OCI-LY7 (cell line): ENCODE results near the gene RHBDD1. TPM values are rescaled to one million over a fixed set of nuclear protein-coding genes. Genes with fewer than 3 reads are reported as not detected.

ENCODE experiments used
- BruUV-seq: library from RNA; stranded (reverse); fragments of 400-500 nt; replicated peaks from 2 replicates; lab custom pipeline; 2021; lab: Mats Ljungman, UMichigan
- CTCF ChIA-PET: fragments of 300-600 bp; sonication (Branson Sonifier 250); formaldehyde crosslinking; loops from one replicate; lab custom pipeline; 2022; ENCODE audit warnings: antibody characterized with exemption; ENCODE audit not compliant: unreplicated experiment; lab: Charles Lee
- POLR2A ChIA-PET: fragments of 300-600 bp; sonication (Branson Sonifier 250); formaldehyde crosslinking; loops from one replicate; lab custom pipeline; 2022; ENCODE audit warnings: antibody characterized with exemption; lab: Charles Lee
- DNase-seq: peaks from one replicate; pipeline ENCODE4 v3.0.0-alpha.2; 2015; ENCODE audit warnings: low spot score
- H2AFZ ChIP-seq: fragments of 200-600 bp; sonication (generic), shearing (Covaris generic); 2 replicates; pipeline ENCODE4 v1.6.1; 2014; ENCODE audit warnings: mild to moderate bottlenecking, antibody characterized with exemption, low read length, moderate library complexity
- H3K27ac ChIP-seq: fragments of 200-600 bp; sonication (generic); 2 replicates; pipeline ENCODE4 v1.5.1; 2014; ENCODE audit warnings: mixed run types, low read depth, mild to moderate bottlenecking, moderate library complexity, low read length, inconsistent platforms; ENCODE audit not compliant: poor library complexity, severe bottlenecking
- H3K36me3 ChIP-seq: fragments of 200-600 bp; sonication (generic); 2 replicates; pipeline ENCODE4 v1.6.1; 2014; ENCODE audit warnings: mild to moderate bottlenecking, antibody characterized with exemption, low read length, moderate library complexity, mixed read lengths; ENCODE audit not compliant: insufficient read depth
- H3K4me1 ChIP-seq: fragments of 200-600 bp; sonication (generic); 2 replicates; pipeline ENCODE4 v1.5.1; 2014; ENCODE audit warnings: mild to moderate bottlenecking, low read length; ENCODE audit not compliant: insufficient read depth, poor library complexity, severe bottlenecking
- H3K4me2 ChIP-seq: fragments of 200-600 bp; sonication (generic); 2 replicates; pipeline ENCODE4 v1.6.1; 2014; ENCODE audit warnings: mild to moderate bottlenecking, low read length
- H3K4me3 ChIP-seq: fragments of 200-600 bp; sonication (generic); 2 replicates; pipeline ENCODE4 v1.5.1; 2014; ENCODE audit warnings: mild to moderate bottlenecking, low read depth, low read length; ENCODE audit not compliant: poor library complexity, severe bottlenecking
- H3K79me2 ChIP-seq: fragments of 200-600 bp; sonication (generic); 2 replicates; pipeline ENCODE4 v1.6.1; 2016; ENCODE audit warnings: low read depth, mild to moderate bottlenecking, low read length, moderate library complexity, mixed read lengths; ENCODE audit not compliant: insufficient read depth
- H3K9me2 ChIP-seq: fragments of 200-600 bp; sonication (generic); 2 replicates; pipeline ENCODE4 v1.6.1; 2016; ENCODE audit warnings: mild to moderate bottlenecking, low read length, mixed read lengths; ENCODE audit not compliant: insufficient read depth
- H3K9me3 ChIP-seq: fragments of 200-600 bp; sonication (generic); 2 replicates; pipeline ENCODE4 v1.6.1; 2014; ENCODE audit warnings: mild to moderate bottlenecking, mixed run types, low read length, mixed read lengths
- H4K20me1 ChIP-seq: fragments of 200-600 bp; sonication (generic); 2 replicates; pipeline ENCODE4 v1.6.1; 2014; ENCODE audit warnings: mild to moderate bottlenecking, antibody characterized with exemption, low read length, moderate library complexity, mixed read lengths; ENCODE audit not compliant: insufficient read depth
- CTCF ChIP-seq: fragments of 200-600 bp; sonication (generic); conservative IDR thresholded peaks from 2 replicates; pipeline ENCODE4 v1.5.1; 2014; ENCODE audit warnings: mild to moderate bottlenecking, antibody characterized with exemption, low read length, moderate library complexity, mixed read lengths
- EZH2phosphoT487 ChIP-seq: fragments of 200-600 bp; sonication (generic); IDR thresholded peaks from 2 replicates; pipeline ENCODE4 v1.6.1; 2018; ENCODE audit warnings: low read depth, borderline replicate concordance, mild to moderate bottlenecking, mixed run types, antibody characterized with exemption, low read length, moderate library complexity, mixed read lengths
- intact Hi-C: fragments of 100-400 bp; cut with micrococcal nuclease; formaldehyde crosslinking; loops from one replicate; pipeline ENCODE4 v1.10.0; 2022; ENCODE audit not compliant: unreplicated experiment
- total RNA-seq, 2 experiments: library from RNA; depleted of rRNA in 1 of 2; stranded (reverse); fragments of >200 nt in 1 of 2; shearing (Covaris generic) in 1 of 2; gene quantifications; 2 replicates each; pipeline ENCODE4 v1.2.3, GENCODE V29; 2014 to 2022

RHBDD1 gene
- total RNA-seq, 2 experiments from 2014 or later: 40.8 to 80.3 TPM

DNA sequence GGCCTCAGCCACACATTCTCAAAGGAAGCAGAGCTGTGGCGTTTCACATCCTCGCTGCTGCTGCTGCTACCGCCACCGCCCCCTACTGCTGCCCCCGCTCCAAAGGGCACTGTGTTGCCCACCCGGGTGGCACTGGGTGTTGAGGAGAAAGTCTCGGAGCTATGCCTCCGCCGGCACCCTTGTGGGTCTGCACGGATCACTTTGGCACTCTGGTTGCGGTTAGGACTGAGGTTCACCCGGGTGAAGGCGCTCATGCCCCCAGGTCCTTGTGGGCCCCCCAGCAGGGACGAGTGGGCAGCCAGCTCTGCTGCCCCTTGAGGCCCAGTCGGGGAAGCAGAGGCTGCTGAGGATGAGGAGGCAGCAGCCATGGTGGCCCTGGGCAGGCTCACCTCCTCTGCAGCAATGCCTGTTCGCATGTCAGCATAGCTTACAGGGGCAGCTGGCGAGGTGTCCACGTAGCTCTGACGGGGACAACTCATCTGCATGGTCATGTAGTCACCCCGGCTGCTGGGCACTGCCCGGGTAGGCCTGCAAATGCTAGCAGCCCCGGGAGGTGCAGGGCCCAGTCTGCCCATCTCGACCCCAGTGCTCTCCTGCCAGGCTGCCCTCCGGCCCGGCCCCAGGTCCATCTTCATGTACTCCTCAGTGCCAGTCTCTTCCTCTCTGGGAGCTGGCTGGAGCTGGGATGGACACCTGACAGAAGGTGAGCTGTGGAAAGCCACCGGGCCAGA, 40.4 kb upstream of the RHBDD1 start:
- DNase-seq: no peak
- Histone ChIP-seq H3K27ac (no peak overlapping the region), H3K4me2 (peak overlapping the region; percentile 95), H4K20me1 (peaks cover 5% of the 10 kb centered on the region), H3K4me3 (peak overlapping the region; percentile 73), H3K4me1 (peaks cover 53% of the 10 kb centered on the region), H3K9me2 (no peaks in the 10 kb centered on the region), H3K79me2 (peaks cover 73% of the 10 kb centered on the region), H3K9me3 (no peaks in the 10 kb centered on the region), H2AFZ (no peak overlapping the region), H3K36me3 (peaks cover 49% of the 10 kb centered on the region)
- ChIA-PET CTCF (interaction anchor here (0.5 kb wide), 1 partner anchor 45 kb away, joined by 3 read pairs; no protein-coding TSS in a partner anchor), POLR2A (interaction anchor here (0.7 to 10.5 kb wide), 6 partner anchors 8 to 197 kb away, joined by 3 to 122 read pairs (median 4); no protein-coding TSS in a partner anchor)
- intact Hi-C loops: loop anchor here (5.0 to 10.0 kb wide), 3 partner anchors 103 to 1521 kb away; no protein-coding TSS in a partner anchor
- BruUV-seq: no TSS peak
- TF ChIP-seq CTCF (peak; percentile 38; the same call in 1 of the 2 replicates), EZH2phosphoT487 (no peak)

DNA sequence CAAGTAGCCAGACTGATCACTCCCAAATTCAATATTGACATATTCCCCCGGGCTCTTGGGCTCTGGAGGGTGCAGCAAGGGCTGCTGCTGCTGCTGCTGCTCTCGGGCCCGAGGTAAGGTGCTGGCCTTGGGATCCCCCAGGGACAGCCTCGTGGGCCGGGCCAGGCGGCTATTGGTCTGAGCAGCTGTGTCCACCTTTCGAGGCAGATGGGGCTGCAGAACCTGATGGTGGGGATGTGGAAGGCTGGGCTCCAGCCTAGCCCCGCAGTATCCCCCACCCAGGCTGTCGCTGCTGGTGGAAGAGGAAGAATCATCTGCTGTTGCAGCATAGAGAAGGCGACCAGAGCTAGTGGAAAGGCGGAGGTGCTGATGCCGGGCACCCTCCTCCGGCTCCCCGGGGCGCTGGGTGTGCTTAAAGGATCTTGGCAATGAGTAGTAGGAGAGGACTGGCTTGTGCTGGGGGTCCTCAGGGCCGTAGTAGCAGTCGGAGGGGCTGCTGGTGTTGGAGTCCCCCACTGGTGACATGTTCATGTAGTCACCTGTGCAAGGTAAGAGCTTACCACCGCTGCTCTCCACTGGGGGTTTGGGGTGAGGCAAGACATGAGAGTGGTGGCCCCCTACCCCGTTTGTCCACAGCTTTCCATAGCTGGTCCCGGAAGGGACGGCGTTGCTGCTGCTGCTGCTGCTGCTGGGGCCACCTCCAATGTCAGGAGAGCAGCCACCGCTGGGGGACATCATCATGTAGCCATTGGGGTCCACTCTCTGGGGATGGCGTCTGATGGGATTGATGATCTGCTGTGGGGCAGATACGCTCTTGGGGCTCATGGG, 39.6 kb upstream of the RHBDD1 start:
- no peak for DNase-seq
- no TSS peak for BruUV-seq
- Histone ChIP-seq H3K9me2 (no peaks in the 10 kb centered on the region), H2AFZ (no peak overlapping the region), H4K20me1 (peaks cover 5% of the 10 kb centered on the region), H3K9me3 (no peaks in the 10 kb centered on the region), H3K4me2 (peak overlapping the region; percentile 95), H3K36me3 (peaks cover 49% of the 10 kb centered on the region), H3K79me2 (peaks cover 67% of the 10 kb centered on the region), H3K4me1 (peaks cover 50% of the 10 kb centered on the region), H3K4me3 (peak overlapping the region; percentile 73), H3K27ac (no peak overlapping the region)
- ChIA-PET POLR2A (interaction anchor here (0.7 to 10.5 kb wide), 4 partner anchors 9 to 196 kb away, joined by 3 to 122 read pairs (median 4); no protein-coding TSS in a partner anchor), CTCF (interaction anchor here (1.0 kb wide), 1 partner anchor 179 kb away, joined by 3 read pairs; no protein-coding TSS in a partner anchor)
- TF ChIP-seq CTCF: no peak
- TF ChIP-seq EZH2phosphoT487: no peak
- intact Hi-C loops: loop anchor here (5.0 to 10.0 kb wide), 3 partner anchors 104 to 1521 kb away; no protein-coding TSS in a partner anchor
